ENCODE data around the gene PERM1. TPM values are rescaled to one million over a fixed set of nuclear protein-coding genes. Genes with fewer than 3 reads are reported as not detected.

The PERM1 gene
- total and polyA plus RNA-seq, 9 of the 15 experiments (the other 6 are each of a cell fraction or from before 2014, with no cell fraction given): not detected

DNA sequence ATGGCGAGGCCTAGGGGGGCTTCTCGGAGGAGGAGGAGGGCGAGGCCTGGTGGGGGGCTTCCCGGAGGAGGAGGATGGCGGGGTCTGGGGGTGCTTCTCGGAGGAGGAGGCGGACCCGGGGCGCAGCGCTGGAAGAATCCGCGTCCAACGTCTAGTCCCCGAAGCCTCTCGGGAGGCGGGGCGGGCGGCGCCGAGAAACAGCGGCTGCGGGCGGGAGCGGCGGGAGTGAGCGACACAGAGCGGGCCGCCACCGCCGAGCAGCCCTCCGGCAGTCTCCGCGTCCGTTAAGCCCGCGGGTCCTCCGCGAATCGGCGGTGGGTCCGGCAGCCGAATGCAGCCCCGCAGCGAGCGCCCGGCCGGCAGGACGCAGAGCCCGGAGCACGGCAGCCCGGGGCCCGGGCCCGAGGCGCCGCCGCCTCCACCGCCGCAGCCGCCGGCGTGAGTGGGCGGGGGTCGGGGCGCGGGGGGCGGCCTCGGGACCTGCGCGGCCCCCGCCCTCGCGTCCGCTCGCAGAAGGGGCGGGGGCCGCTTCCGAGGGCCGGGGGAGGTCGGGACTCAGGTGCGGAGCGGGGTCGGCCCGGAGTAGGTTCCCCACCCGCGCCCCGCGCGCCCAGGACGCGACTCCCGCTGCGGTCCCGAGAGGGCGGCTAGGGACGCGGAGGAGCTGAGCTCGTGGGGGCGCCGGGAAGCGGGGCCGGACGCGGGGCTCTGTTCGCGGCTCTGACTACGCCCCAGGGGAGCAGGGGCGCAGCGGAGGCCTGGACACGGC lies 21.3 kb downstream of the PERM1 start, which contains the start of gene KLHL17 (continued):
- TF ChIP-seq, protein P1, sequence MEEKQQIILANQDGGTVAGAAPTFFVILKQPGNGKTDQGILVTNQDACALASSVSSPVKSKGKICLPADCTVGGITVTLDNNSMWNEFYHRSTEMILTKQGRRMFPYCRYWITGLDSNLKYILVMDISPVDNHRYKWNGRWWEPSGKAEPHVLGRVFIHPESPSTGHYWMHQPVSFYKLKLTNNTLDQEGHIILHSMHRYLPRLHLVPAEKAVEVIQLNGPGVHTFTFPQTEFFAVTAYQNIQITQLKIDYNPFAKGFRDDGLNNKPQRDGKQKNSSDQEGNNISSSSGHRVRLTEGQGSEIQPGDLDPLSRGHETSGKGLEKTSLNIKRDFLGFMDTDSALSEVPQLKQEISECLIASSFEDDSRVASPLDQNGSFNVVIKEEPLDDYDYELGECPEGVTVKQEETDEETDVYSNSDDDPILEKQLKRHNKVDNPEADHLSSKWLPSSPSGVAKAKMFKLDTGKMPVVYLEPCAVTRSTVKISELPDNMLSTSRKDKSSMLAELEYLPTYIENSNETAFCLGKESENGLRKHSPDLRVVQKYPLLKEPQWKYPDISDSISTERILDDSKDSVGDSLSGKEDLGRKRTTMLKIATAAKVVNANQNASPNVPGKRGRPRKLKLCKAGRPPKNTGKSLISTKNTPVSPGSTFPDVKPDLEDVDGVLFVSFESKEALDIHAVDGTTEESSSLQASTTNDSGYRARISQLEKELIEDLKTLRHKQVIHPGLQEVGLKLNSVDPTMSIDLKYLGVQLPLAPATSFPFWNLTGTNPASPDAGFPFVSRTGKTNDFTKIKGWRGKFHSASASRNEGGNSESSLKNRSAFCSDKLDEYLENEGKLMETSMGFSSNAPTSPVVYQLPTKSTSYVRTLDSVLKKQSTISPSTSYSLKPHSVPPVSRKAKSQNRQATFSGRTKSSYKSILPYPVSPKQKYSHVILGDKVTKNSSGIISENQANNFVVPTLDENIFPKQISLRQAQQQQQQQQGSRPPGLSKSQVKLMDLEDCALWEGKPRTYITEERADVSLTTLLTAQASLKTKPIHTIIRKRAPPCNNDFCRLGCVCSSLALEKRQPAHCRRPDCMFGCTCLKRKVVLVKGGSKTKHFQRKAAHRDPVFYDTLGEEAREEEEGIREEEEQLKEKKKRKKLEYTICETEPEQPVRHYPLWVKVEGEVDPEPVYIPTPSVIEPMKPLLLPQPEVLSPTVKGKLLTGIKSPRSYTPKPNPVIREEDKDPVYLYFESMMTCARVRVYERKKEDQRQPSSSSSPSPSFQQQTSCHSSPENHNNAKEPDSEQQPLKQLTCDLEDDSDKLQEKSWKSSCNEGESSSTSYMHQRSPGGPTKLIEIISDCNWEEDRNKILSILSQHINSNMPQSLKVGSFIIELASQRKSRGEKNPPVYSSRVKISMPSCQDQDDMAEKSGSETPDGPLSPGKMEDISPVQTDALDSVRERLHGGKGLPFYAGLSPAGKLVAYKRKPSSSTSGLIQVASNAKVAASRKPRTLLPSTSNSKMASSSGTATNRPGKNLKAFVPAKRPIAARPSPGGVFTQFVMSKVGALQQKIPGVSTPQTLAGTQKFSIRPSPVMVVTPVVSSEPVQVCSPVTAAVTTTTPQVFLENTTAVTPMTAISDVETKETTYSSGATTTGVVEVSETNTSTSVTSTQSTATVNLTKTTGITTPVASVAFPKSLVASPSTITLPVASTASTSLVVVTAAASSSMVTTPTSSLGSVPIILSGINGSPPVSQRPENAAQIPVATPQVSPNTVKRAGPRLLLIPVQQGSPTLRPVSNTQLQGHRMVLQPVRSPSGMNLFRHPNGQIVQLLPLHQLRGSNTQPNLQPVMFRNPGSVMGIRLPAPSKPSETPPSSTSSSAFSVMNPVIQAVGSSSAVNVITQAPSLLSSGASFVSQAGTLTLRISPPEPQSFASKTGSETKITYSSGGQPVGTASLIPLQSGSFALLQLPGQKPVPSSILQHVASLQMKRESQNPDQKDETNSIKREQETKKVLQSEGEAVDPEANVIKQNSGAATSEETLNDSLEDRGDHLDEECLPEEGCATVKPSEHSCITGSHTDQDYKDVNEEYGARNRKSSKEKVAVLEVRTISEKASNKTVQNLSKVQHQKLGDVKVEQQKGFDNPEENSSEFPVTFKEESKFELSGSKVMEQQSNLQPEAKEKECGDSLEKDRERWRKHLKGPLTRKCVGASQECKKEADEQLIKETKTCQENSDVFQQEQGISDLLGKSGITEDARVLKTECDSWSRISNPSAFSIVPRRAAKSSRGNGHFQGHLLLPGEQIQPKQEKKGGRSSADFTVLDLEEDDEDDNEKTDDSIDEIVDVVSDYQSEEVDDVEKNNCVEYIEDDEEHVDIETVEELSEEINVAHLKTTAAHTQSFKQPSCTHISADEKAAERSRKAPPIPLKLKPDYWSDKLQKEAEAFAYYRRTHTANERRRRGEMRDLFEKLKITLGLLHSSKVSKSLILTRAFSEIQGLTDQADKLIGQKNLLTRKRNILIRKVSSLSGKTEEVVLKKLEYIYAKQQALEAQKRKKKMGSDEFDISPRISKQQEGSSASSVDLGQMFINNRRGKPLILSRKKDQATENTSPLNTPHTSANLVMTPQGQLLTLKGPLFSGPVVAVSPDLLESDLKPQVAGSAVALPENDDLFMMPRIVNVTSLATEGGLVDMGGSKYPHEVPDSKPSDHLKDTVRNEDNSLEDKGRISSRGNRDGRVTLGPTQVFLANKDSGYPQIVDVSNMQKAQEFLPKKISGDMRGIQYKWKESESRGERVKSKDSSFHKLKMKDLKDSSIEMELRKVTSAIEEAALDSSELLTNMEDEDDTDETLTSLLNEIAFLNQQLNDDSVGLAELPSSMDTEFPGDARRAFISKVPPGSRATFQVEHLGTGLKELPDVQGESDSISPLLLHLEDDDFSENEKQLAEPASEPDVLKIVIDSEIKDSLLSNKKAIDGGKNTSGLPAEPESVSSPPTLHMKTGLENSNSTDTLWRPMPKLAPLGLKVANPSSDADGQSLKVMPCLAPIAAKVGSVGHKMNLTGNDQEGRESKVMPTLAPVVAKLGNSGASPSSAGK (IDR thresholded peaks at IDR 0.05): no peak
- TF ChIP-seq IRF2 (CRISPR knock-in tag; IDR thresholded peaks at IDR 0.05) (no peak), TGIF2 (CRISPR knock-in tag; IDR thresholded peaks at IDR 0.05) (no peak), FIP1L1 (IDR thresholded peaks at IDR 0.05; ENCODE audit: low read depth, low read length, poor library complexity, severe bottlenecking) (no peak), MIER1 (IDR thresholded peaks at IDR 0.05; ENCODE audit: low read depth) (no peak), MAFK (IDR thresholded peaks at IDR 0.05; ENCODE audit: low read length) (no peak), ZNF24 (IDR thresholded peaks at IDR 0.05) (peak; percentile 44; the same call in 1 of the 2 replicates), POLR3A (IDR thresholded peaks at IDR 0.05; ENCODE audit: borderline replicate concordance, extremely low read depth, insufficient read depth, insufficient read length) (no peak), NUFIP1 (IDR thresholded peaks at IDR 0.05; ENCODE audit: partially characterized antibody) (no peak), DNMT1 (IDR thresholded peaks at IDR 0.05) (no peak)
- TF ChIP-seq, protein P2, sequence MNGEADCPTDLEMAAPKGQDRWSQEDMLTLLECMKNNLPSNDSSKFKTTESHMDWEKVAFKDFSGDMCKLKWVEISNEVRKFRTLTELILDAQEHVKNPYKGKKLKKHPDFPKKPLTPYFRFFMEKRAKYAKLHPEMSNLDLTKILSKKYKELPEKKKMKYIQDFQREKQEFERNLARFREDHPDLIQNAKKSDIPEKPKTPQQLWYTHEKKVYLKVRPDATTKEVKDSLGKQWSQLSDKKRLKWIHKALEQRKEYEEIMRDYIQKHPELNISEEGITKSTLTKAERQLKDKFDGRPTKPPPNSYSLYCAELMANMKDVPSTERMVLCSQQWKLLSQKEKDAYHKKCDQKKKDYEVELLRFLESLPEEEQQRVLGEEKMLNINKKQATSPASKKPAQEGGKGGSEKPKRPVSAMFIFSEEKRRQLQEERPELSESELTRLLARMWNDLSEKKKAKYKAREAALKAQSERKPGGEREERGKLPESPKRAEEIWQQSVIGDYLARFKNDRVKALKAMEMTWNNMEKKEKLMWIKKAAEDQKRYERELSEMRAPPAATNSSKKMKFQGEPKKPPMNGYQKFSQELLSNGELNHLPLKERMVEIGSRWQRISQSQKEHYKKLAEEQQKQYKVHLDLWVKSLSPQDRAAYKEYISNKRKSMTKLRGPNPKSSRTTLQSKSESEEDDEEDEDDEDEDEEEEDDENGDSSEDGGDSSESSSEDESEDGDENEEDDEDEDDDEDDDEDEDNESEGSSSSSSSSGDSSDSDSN (IDR thresholded peaks at IDR 0.05; ENCODE audit: borderline replicate concordance in 1 of 2, low read depth in 2 of 2, low read length in 2 of 2): 0 out of 4 replicates have a peak, but pooled peaks of 1 of the 2 experiments have one; percentile 39
- TF ChIP-seq, protein P3, sequence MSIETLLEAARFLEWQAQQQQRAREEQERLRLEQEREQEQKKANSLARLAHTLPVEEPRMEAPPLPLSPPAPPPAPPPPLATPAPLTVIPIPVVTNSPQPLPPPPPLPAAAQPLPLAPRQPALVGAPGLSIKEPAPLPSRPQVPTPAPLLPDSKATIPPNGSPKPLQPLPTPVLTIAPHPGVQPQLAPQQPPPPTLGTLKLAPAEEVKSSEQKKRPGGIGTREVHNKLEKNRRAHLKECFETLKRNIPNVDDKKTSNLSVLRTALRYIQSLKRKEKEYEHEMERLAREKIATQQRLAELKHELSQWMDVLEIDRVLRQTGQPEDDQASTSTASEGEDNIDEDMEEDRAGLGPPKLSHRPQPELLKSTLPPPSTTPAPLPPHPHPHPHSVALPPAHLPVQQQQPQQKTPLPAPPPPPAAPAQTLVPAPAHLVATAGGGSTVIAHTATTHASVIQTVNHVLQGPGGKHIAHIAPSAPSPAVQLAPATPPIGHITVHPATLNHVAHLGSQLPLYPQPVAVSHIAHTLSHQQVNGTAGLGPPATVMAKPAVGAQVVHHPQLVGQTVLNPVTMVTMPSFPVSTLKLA (conservative IDR thresholded peaks at IDR 0.05): no peak

All from K562 (cell line).